WTC11 (cell line): Measurements from ENCODE around the gene SCOC.

Experiments used
- CTCF ChIP-seq: fragments of 200-600 bp; IDR thresholded peaks from 2 replicates; pipeline ENCODE4 v1.8.0; 2022; ENCODE audit warnings: antibody characterized with exemption
- FOXJ3 ChIP-seq: sonication (generic); formaldehyde crosslinking; IDR thresholded peaks from 2 replicates; pipeline ENCODE4 v1.9.0; 2021; ENCODE audit warnings: missing genetic modification reagents, mild to moderate bottlenecking, borderline replicate concordance
- FOXP1 ChIP-seq: sonication (generic); formaldehyde crosslinking; IDR thresholded peaks from 2 replicates; pipeline ENCODE4 v1.8.0; 2022; ENCODE audit warnings: missing genetic modification reagents, mild to moderate bottlenecking, moderate library complexity, borderline replicate concordance
- JUN ChIP-seq: sonication (generic); formaldehyde crosslinking; IDR thresholded peaks from 2 replicates; pipeline ENCODE4 v1.8.0; 2023; ENCODE audit warnings: mild to moderate bottlenecking, missing genetic modification reagents
- MLX ChIP-seq: sonication (generic); formaldehyde crosslinking; IDR thresholded peaks from 2 replicates; pipeline ENCODE4 v1.8.1; 2023; ENCODE audit warnings: mild to moderate bottlenecking, missing genetic modification reagents, moderate library complexity
- NR3C1 ChIP-seq: sonication (generic); formaldehyde crosslinking; conservative IDR thresholded peaks from 2 replicates; pipeline ENCODE4 v1.8.1; 2023; ENCODE audit warnings: low read depth, mild to moderate bottlenecking, missing genetic modification reagents
- PRDM15 ChIP-seq: sonication (generic); formaldehyde crosslinking; IDR thresholded peaks from 2 replicates; pipeline ENCODE4 v1.8.0; 2022; ENCODE audit warnings: missing genetic modification reagents
- RORB ChIP-seq: fragments of 250-450 bp; sonication (Bioruptor Pico); IDR thresholded peaks from 2 replicates; pipeline ENCODE4 v1.9.0; 2021; ENCODE audit warnings: mild to moderate bottlenecking
- SP1 ChIP-seq: sonication (generic); formaldehyde crosslinking; conservative IDR thresholded peaks from 2 replicates; pipeline ENCODE4 v1.8.1; 2022; ENCODE audit warnings: missing genetic modification reagents
- STAT6 ChIP-seq: sonication (generic); formaldehyde crosslinking; conservative IDR thresholded peaks from 2 replicates; pipeline ENCODE4 v1.8.1; 2023; ENCODE audit warnings: mild to moderate bottlenecking, low read depth, missing genetic modification reagents, moderate library complexity
- ZNF512 ChIP-seq: sonication (generic); formaldehyde crosslinking; IDR thresholded peaks from 2 replicates; pipeline ENCODE4 v1.8.1; 2022; ENCODE audit warnings: missing genetic modification reagents, borderline replicate concordance

GRCh38 chr4:140395668-140396067, 22.2 kb downstream of the SCOC start:
- TF ChIP-seq JUN (no peak), CTCF (no peak), RORB (CRISPR knock-in tag) (no peak), FOXJ3 (no peak), NR3C1 (CRISPR knock-in tag) (no peak), MLX (CRISPR knock-in tag) (no peak), SP1 (CRISPR knock-in tag) (no peak), PRDM15 (no peak), STAT6 (CRISPR knock-in tag) (no peak), ZNF512 (CRISPR knock-in tag) (no peak), FOXP1 (CRISPR knock-in tag) (no peak)
